Effector memory CD4-positive, alpha-beta T cell (primary cell): ENCODE data around the gene CADPS2.

ENCODE experiments used
- DNase-seq, 3 donors: peaks; one replicate each; pipeline ENCODE4 v3.0.0-alpha.2; 2020
- H3K27ac ChIP-seq: 2 replicates; pipeline ENCODE4 v1.7.0; 2013; ENCODE audit warnings: mild to moderate bottlenecking, low read length, moderate library complexity; ENCODE audit not compliant: insufficient read depth, poor library complexity, severe bottlenecking
- H3K27me3 ChIP-seq: replicated peaks from 2 replicates; pipeline ENCODE4 v1.7.0; 2013; ENCODE audit warnings: mild to moderate bottlenecking, low read length; ENCODE audit not compliant: insufficient read depth, control insufficient read depth, poor library complexity, severe bottlenecking
- H3K36me3 ChIP-seq: 2 replicates; pipeline ENCODE4 v1.7.0; 2013; ENCODE audit warnings: mild to moderate bottlenecking, low read length, moderate library complexity; ENCODE audit not compliant: control insufficient read depth, insufficient read depth
- H3K4me1 ChIP-seq: 2 replicates; pipeline ENCODE4 v1.7.0; 2013; ENCODE audit warnings: low read length, mild to moderate bottlenecking; ENCODE audit not compliant: control insufficient read depth, insufficient read depth, poor library complexity, severe bottlenecking
- H3K4me3 ChIP-seq: 2 replicates; pipeline ENCODE4 v1.7.0; 2013; ENCODE audit warnings: low read length, low read depth, mild to moderate bottlenecking; ENCODE audit not compliant: insufficient read depth, poor library complexity, severe bottlenecking
- H3K9me3 ChIP-seq: 2 replicates; pipeline ENCODE4 v1.7.0; 2013; ENCODE audit warnings: mild to moderate bottlenecking, low read length, moderate library complexity; ENCODE audit not compliant: control insufficient read depth

CADPS2 gene

GRCh38 chr7:122364761-122365280 is 521.4 kb downstream of the CADPS2 start:
- Histone ChIP-seq H3K27ac (no peak overlapping the region), H3K27me3 (no peaks in the 10 kb centered on the region), H3K4me3 (no peak overlapping the region), H3K36me3 (no peaks in the 10 kb centered on the region), H3K4me1 (no peaks in the 10 kb centered on the region), H3K9me3 (no peaks in the 10 kb centered on the region)
- no peak for DNase-seq

- Histone ChIP-seq H3K4me3 (no peak overlapping the region), H3K9me3 (no peaks in the 10 kb centered on the region), H3K4me1 (no peaks in the 10 kb centered on the region), H3K36me3 (no peaks in the 10 kb centered on the region), H3K27ac (no peak overlapping the region), H3K27me3 (no peaks in the 10 kb centered on the region)
- DNase-seq: no peak
Observed at GRCh38 chr7:122363144-122363543, 523.1 kb downstream of the CADPS2 start.

- no peaks in the 10 kb centered on the region for H3K27me3 ChIP-seq
- no peaks in the 10 kb centered on the region for H3K36me3 ChIP-seq
- no peaks in the 10 kb centered on the region for H3K9me3 ChIP-seq
- H3K4me1 ChIP-seq: no peaks in the 10 kb centered on the region
- H3K4me3 ChIP-seq: no peak overlapping the region
- no peak for DNase-seq
- no peak overlapping the region for H3K27ac ChIP-seq
Observed at GRCh38 chr7:122362473-122362872, 523.8 kb downstream of the CADPS2 start.

- H3K36me3 ChIP-seq: no peaks in the 10 kb centered on the region
- H3K4me1 ChIP-seq: no peaks in the 10 kb centered on the region
- H3K9me3 ChIP-seq: no peaks in the 10 kb centered on the region
- H3K27ac ChIP-seq: no peak overlapping the region
- H3K27me3 ChIP-seq: no peaks in the 10 kb centered on the region
- H3K4me3 ChIP-seq: no peak overlapping the region
- DNase-seq: no peak
Observed at GRCh38 chr7:122354656-122355055, 531.6 kb downstream of the CADPS2 start.

- no peaks in the 10 kb centered on the region for H3K4me1 ChIP-seq
- no peaks in the 10 kb centered on the region for H3K27me3 ChIP-seq
- H3K4me3 ChIP-seq: no peak overlapping the region
- no peak for DNase-seq
- no peaks in the 10 kb centered on the region for H3K9me3 ChIP-seq
- H3K27ac ChIP-seq: no peak overlapping the region
- no peaks in the 10 kb centered on the region for H3K36me3 ChIP-seq
Observed at GRCh38 chr7:122352454-122352853, 533.8 kb downstream of the CADPS2 start.

- H3K27ac ChIP-seq: no peak overlapping the region
- no peaks in the 10 kb centered on the region for H3K27me3 ChIP-seq
- no peaks in the 10 kb centered on the region for H3K4me1 ChIP-seq
- no peaks in the 10 kb centered on the region for H3K9me3 ChIP-seq
- no peaks in the 10 kb centered on the region for H3K36me3 ChIP-seq
- no peak for DNase-seq
- no peak overlapping the region for H3K4me3 ChIP-seq
Observed at GRCh38 chr7:122350701-122351100, 535.6 kb downstream of the CADPS2 start.

GRCh38 chr7:122344303-122344620 is 542.0 kb downstream of the CADPS2 start:
- Histone ChIP-seq H3K4me1 (no peaks in the 10 kb centered on the region), H3K27ac (no peak overlapping the region), H3K36me3 (no peaks in the 10 kb centered on the region), H3K9me3 (no peaks in the 10 kb centered on the region), H3K27me3 (no peaks in the 10 kb centered on the region), H3K4me3 (no peak overlapping the region)
- DNase-seq: no peak

- Histone ChIP-seq H3K4me3 (no peak overlapping the region), H3K27ac (no peak overlapping the region), H3K4me1 (no peaks in the 10 kb centered on the region), H3K9me3 (no peaks in the 10 kb centered on the region), H3K27me3 (no peaks in the 10 kb centered on the region), H3K36me3 (no peaks in the 10 kb centered on the region)
- no peak for DNase-seq
Observed at GRCh38 chr7:122343601-122344302, 542.5 kb downstream of the CADPS2 start.

GRCh38 chr7:122340427-122340826 is 545.8 kb downstream of the CADPS2 start:
- Histone ChIP-seq H3K9me3 (no peaks in the 10 kb centered on the region), H3K4me3 (no peak overlapping the region), H3K4me1 (no peaks in the 10 kb centered on the region), H3K27me3 (no peaks in the 10 kb centered on the region), H3K36me3 (no peaks in the 10 kb centered on the region), H3K27ac (no peak overlapping the region)
- DNase-seq: no peak

- no peak overlapping the region for H3K4me3 ChIP-seq
- H3K27ac ChIP-seq: no peak overlapping the region
- H3K4me1 ChIP-seq: no peaks in the 10 kb centered on the region
- DNase-seq: no peak
- no peaks in the 10 kb centered on the region for H3K9me3 ChIP-seq
- no peaks in the 10 kb centered on the region for H3K36me3 ChIP-seq
- no peaks in the 10 kb centered on the region for H3K27me3 ChIP-seq
Observed at GRCh38 chr7:122339145-122339904, 546.9 kb downstream of the CADPS2 start.
